Bladder microvascular endothelial cell (primary cell): ENCODE data around the gene PRKCI. TPM values are rescaled to one million over a fixed set of nuclear protein-coding genes. Genes with fewer than 3 reads are reported as not detected.

ENCODE experiments used
- total RNA-seq: library from RNA; depleted of rRNA; stranded (reverse); fragments of >200 nt; gene quantifications from 2 replicates; pipeline ENCODE4 v1.2.3, GENCODE V29; 2014

PRKCI gene
- total RNA-seq, result 25.4 and 41.7 TPM in 2 replicates

GRCh38 chr3:170221924-170222646 lies at the start of gene PRKCI:
Gene PRKCI, plus strand, starts transcription at chr3:170222424. Its CDS starts 246 bp downstream, at chr3:170222670.

GRCh38 chr3:170180908-170181885 lies 41.0 kb upstream of the PRKCI start, which contains the start of gene PHC3:
Gene PHC3, minus strand, starts transcription at chr3:170181733. Its CDS starts 18 bp downstream, at chr3:170181715.

Other genes with a start within 250 kb of the PRKCI start
- gene GPR160, start 184.4 kb upstream of the PRKCI start, total RNA-seq, result 4.8 and 13.3 TPM in 2 replicates
- gene PHC3, start 40.7 kb upstream of the PRKCI start, total RNA-seq, result 9.6 and 28.4 TPM in 2 replicates
- gene SKIL, start 135.3 kb downstream of the PRKCI start, total RNA-seq, result 33.2 and 117 TPM in 2 replicates
- gene CLDN11, start 196.4 kb downstream of the PRKCI start, total RNA-seq, result 200 and 216 TPM in 2 replicates